Vagina (tissue), 2 donors: ENCODE results near the gene LAMTOR3.

Experiments
- CTCF ChIP-seq, 3 experiments: fragments of 450-650 bp in 2 of 3; fragments of 200-600 bp in 1 of 3; sonication (generic) in 1 of 3; IDR thresholded peaks; one replicate each; pipeline ENCODE4 v1.5.1; 2017 to 2019; ENCODE audit warnings: antibody characterized with exemption in 3 of 3, mild to moderate bottlenecking in 2 of 3, moderate library complexity in 2 of 3
- POLR2A ChIP-seq, 2 donors: fragments of 450-650 bp; IDR thresholded peaks; one replicate each; pipeline ENCODE4 v1.6.1; 2017; ENCODE audit warnings: antibody characterized with exemption in 2 of 2, mild to moderate bottlenecking in 2 of 2, moderate library complexity in 2 of 2
- POLR2AphosphoS5 ChIP-seq, 2 donors: sonication (generic); formaldehyde crosslinking; IDR thresholded peaks; one replicate each; pipeline ENCODE4 v1.9.0; 2017; ENCODE audit warnings: antibody characterized with exemption in 2 of 2, mild to moderate bottlenecking in 2 of 2, low read depth in 1 of 2; ENCODE audit not compliant: insufficient read depth in 1 of 2

- TF ChIP-seq POLR2AphosphoS5 (IDR thresholded peaks at IDR 0.05; ENCODE audit: insufficient read depth in 1 of 2, low read depth in 1 of 2) (no peak), CTCF (IDR thresholded peaks at IDR 0.05) (no peak), POLR2A (IDR thresholded peaks at IDR 0.05) (no peak)
Measured at GRCh38 chr4:99834569-99834968, 59.7 kb downstream of the LAMTOR3 start.
